ENCODE data around the gene ZNF697. TPM values are rescaled to one million over a fixed set of nuclear protein-coding genes. Genes with fewer than 3 reads are reported as not detected.

ZNF697 gene
- total RNA-seq, 1 donor from 2014 or later = 9.4 TPM

GRCh38 chr1:119674835-119675289 is 26.8 kb upstream of the ZNF697 start:
- no peak for DNase-seq
- H3K4me3 ChIP-seq = peak overlapping the region; percentile 54
- TF ChIP-seq, protein P1, sequence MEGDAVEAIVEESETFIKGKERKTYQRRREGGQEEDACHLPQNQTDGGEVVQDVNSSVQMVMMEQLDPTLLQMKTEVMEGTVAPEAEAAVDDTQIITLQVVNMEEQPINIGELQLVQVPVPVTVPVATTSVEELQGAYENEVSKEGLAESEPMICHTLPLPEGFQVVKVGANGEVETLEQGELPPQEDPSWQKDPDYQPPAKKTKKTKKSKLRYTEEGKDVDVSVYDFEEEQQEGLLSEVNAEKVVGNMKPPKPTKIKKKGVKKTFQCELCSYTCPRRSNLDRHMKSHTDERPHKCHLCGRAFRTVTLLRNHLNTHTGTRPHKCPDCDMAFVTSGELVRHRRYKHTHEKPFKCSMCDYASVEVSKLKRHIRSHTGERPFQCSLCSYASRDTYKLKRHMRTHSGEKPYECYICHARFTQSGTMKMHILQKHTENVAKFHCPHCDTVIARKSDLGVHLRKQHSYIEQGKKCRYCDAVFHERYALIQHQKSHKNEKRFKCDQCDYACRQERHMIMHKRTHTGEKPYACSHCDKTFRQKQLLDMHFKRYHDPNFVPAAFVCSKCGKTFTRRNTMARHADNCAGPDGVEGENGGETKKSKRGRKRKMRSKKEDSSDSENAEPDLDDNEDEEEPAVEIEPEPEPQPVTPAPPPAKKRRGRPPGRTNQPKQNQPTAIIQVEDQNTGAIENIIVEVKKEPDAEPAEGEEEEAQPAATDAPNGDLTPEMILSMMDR (IDR thresholded peaks at IDR 0.05; ENCODE audit: borderline replicate concordance) = no peak
- H3K9me3 ChIP-seq (replicated peaks) = no peaks in the 10 kb centered on the region
- H3K27ac ChIP-seq (replicated peaks) = peak overlapping the region; percentile 39
- intact Hi-C loops (cut with micrococcal nuclease) = loop anchor here (5.0 to 10.0 kb wide), 2 partner anchors 58 to 130 kb away; no protein-coding TSS in a partner anchor
- no peaks in the 10 kb centered on the region for H3K36me3 ChIP-seq
- H3K27me3 ChIP-seq (ENCODE audit: low read depth) = no peaks in the 10 kb centered on the region
- peaks cover 11% of the 10 kb centered on the region for H3K4me1 ChIP-seq

DNA sequence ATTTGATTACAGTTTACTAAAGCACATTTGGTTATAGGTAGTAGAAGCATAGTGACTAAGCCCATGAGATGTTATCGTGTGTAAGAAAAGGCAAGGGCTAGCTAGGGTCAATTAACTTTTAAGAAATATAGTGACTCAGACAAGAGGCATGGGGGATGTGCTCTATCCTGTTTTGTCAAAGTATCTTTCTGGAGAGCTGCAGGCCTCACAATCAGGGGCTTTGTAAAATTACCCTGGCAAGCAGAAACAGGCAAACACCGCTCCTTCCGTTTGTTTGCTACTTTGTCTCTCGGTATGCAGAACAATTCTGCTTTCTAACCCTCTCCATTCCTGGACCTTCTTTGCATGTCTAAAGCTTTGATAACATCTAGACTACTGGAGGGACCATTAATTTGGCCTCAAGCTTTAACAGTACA is 26.1 kb upstream of the ZNF697 start:
- DNase-seq = no peak
- TF ChIP-seq, protein P1 (IDR thresholded peaks at IDR 0.05; ENCODE audit: borderline replicate concordance) = no peak
- intact Hi-C loops (cut with micrococcal nuclease) = loop anchor here (10.0 kb wide), 1 partner anchor 129 kb away; no protein-coding TSS in a partner anchor
- H3K4me3 ChIP-seq = no peak overlapping the region
- H3K27me3 ChIP-seq (ENCODE audit: low read depth) = no peaks in the 10 kb centered on the region
- no peaks in the 10 kb centered on the region for H3K36me3 ChIP-seq
- peaks cover 11% of the 10 kb centered on the region for H3K4me1 ChIP-seq
- H3K9me3 ChIP-seq (replicated peaks) = no peaks in the 10 kb centered on the region
- H3K27ac ChIP-seq (replicated peaks) = no peak overlapping the region

DNA sequence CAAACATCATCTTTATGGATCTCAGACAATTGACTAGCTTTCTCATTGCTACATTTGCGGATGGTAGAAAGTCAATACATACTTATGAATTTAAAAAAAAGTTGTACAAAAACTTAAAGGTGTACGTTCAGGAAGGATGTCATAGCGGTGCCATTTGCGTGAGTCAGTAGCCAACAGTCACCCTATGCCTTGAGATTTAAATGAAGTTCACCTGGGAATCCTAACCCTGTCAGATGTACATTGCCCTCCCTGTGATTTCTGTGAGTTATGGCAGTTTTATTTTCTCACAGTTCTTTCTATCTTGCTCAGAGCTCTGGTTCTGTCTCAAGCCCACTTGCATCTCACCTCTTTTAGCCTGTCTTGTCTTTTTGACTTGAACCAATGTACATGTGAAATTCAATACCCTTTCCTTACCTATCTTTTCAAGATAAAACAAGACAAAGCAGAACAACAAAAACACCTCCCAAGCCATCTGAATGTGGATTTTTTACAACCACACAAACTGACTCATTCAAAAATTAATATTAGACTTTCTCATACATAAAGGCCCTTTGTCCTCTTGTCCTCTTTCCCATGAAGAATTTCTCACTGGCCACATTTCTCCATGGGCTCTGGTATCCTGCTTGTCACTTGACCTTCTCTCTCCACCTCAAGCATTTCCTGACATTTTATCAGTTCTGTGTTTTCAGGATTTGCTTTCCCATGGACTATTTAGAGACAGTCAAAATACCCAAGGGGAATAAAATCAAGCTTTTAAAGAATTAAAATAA is 25.3 kb upstream of the ZNF697 start:
- intact Hi-C loops (cut with micrococcal nuclease) = loop anchor here (10.0 kb wide), 1 partner anchor 129 kb away; no protein-coding TSS in a partner anchor
- Histone ChIP-seq H3K4me3 (no peak overlapping the region), H3K9me3 (replicated peaks) (no peaks in the 10 kb centered on the region), H3K36me3 (no peaks in the 10 kb centered on the region), H3K27ac (replicated peaks) (no peak overlapping the region), H3K4me1 (peaks cover 11% of the 10 kb centered on the region), H3K27me3 (ENCODE audit: low read depth) (no peaks in the 10 kb centered on the region)
- TF ChIP-seq, protein P1 (IDR thresholded peaks at IDR 0.05; ENCODE audit: borderline replicate concordance) = no peak
- DNase-seq = no peak

- intact Hi-C loops (cut with micrococcal nuclease) = loop anchor here (10.0 kb wide), 1 partner anchor 126 kb away; no protein-coding TSS in a partner anchor
- no peaks in the 10 kb centered on the region for H3K27me3 ChIP-seq (ENCODE audit: low read depth)
- no peaks in the 10 kb centered on the region for H3K9me3 ChIP-seq (replicated peaks)
- H3K27ac ChIP-seq (replicated peaks) = no peak overlapping the region
- TF ChIP-seq, protein P1 (IDR thresholded peaks at IDR 0.05; ENCODE audit: borderline replicate concordance) = no peak
- H3K4me1 ChIP-seq = peaks cover 9% of the 10 kb centered on the region
- no peak overlapping the region for H3K4me3 ChIP-seq
- no peaks in the 10 kb centered on the region for H3K36me3 ChIP-seq
- DNase-seq = no peak
Observed at GRCh38 chr1:119670898-119671297, 22.8 kb upstream of the ZNF697 start.

GRCh38 chr1:119667173-119667572 is 19.1 kb upstream of the ZNF697 start:
- Histone ChIP-seq H3K4me1 (no peaks in the 10 kb centered on the region), H3K27ac (replicated peaks) (no peak overlapping the region), H3K9me3 (replicated peaks) (no peaks in the 10 kb centered on the region), H3K36me3 (no peaks in the 10 kb centered on the region), H3K27me3 (ENCODE audit: low read depth) (no peaks in the 10 kb centered on the region), H3K4me3 (no peak overlapping the region)
- intact Hi-C loops (cut with micrococcal nuclease) = no loop called here
- TF ChIP-seq, protein P1 (IDR thresholded peaks at IDR 0.05; ENCODE audit: borderline replicate concordance) = no peak
- no peak for DNase-seq

Data from left ventricle myocardium inferior (tissue), 1 donor.